Left lung (tissue), 10 donors: ENCODE results near the gene TUBGCP2. TPM values are rescaled to one million over a fixed set of nuclear protein-coding genes. Genes with fewer than 3 reads are reported as not detected.

Source experiments
- ATAC-seq: fragments of 200-7000 bp; cut with Tn5 transposase; one replicate; pipeline ENCODE4 v1.9.1; 2020; ENCODE audit warnings: moderate library complexity
- DNase-seq, 4 donors: peaks; one replicate each; pipeline ENCODE4 v3.0.0-alpha.2; 2013 to 2020
- H3K27ac ChIP-seq, 2 donors: fragments of 200-600 bp; sonication (generic) in 1 of 2; one replicate each; pipeline versions ENCODE4 v1.5.0 to v1.8.0; 2020 to 2021
- H3K27me3 ChIP-seq, 2 donors: fragments of 200-600 bp; sonication (generic) in 1 of 2; one replicate each; pipeline versions ENCODE4 v1.5.0 to v1.8.0; 2020 to 2021
- H3K36me3 ChIP-seq, 2 donors: fragments of 200-600 bp; sonication (generic) in 1 of 2; one replicate each; pipeline versions ENCODE4 v1.5.0 to v1.8.0; 2020 to 2021
- H3K4me1 ChIP-seq, 2 donors: fragments of 200-600 bp; one replicate each; pipeline ENCODE4 v1.8.0; 2021
- H3K4me3 ChIP-seq, 2 donors: fragments of 200-600 bp; sonication (generic) in 1 of 2; one replicate each; pipeline versions ENCODE4 v1.5.0 to v1.8.0; 2020 to 2021; ENCODE audit warnings: mild to moderate bottlenecking in 1 of 2
- H3K9me3 ChIP-seq, 2 donors: fragments of 200-600 bp; sonication (generic) in 1 of 2; one replicate each; pipeline versions ENCODE4 v1.5.0 to v1.8.0; 2020 to 2021
- CTCF ChIP-seq, 2 donors: fragments of 200-600 bp; sonication (generic) in 1 of 2; IDR thresholded peaks; one replicate each; pipeline versions ENCODE4 v1.5.0 to v1.8.0; 2021; ENCODE audit warnings: antibody characterized with exemption in 2 of 2
- intact Hi-C, 2 donors: fragments of 100-400 bp; cut with DNase I; formaldehyde crosslinking; loops; one replicate each; pipeline versions ENCODE4 v1.11.2 to v1.14.2; 2022
- polyA plus RNA-seq, 6 donors: library from polyadenylated mRNA; unstranded; fragments of 120-200 nt; gene quantifications; one replicate each; pipeline ENCODE4 v1.2.1, GENCODE V29; 2013; ENCODE audit not compliant: insufficient read length in 6 of 6
- total RNA-seq, 2 donors: library from RNA; stranded (reverse); fragmentation: NEBNext Ultra II Directional; extraction: Animal tissue kit (Norgen Biotek cat#: 25700); gene quantifications; one replicate each; pipeline ENCODE4 v1.2.1, GENCODE V29; 2021
- donor health status: DM: no; HTN: yes; CAD: no.
- donor health status: DM: no; HTN: no; CAD: no.

The TUBGCP2 gene
- total and polyA plus RNA-seq, 8 donors = 44.2 to 62.3 (median 52.1) TPM

DNA sequence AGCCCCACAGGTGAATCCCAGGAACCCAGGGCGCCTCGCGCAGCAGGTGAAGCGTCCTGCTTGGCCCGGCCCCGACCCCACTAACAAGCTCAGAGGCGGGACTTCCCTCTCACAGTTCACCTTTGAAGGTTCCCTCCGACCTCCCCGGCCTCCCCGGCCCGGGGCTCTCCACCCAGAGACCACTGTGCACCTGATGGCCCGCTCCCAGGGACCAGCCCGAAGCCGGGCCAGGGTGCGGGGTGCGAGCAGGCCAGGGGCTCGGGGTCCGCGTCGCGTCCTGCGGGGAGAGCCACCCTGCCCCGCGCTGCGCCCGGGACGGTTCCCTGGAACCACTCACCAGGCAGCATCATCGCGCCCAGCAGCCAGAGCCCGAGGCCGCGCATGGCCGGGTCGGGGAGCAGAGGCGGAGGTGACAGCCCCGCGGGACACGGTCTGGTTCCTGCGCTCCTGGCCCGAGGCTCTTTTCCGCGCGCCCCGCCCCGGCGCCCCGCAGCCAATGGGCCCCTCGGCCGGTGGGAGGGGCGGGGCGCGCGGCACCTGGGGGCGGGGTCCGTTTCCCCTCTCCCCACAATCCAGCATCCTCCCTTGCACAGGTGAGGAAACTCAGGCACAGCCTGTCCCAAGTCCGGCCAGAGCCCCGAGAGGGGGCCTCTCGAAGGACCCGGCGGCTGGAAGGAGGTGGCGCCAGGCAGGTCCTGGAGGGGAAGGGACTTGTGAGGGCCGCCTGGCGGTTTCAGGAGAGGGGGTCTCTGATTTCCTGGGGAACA lies 32.1 kb downstream of the TUBGCP2 start, which contains the start of gene ADAM8:
Gene ADAM8, minus strand, starts transcription at position 434 of the 767 bp plus-strand sequence. Its CDS starts 51 bp downstream, at position 383.
- Histone ChIP-seq H3K4me1 (peaks cover 5 to 63% of the 10 kb centered on the region in 2 donors), H3K36me3 (peaks cover 0 to 57% of the 10 kb centered on the region in 2 donors), H3K27me3 (peaks cover 11 to 45% of the 10 kb centered on the region in 2 donors), H3K9me3 (no peaks in the 10 kb centered on the region), H3K27ac (peak within 1 kb of the TSS; percentile 19 to 96), H3K4me3 (peak within 1 kb of the TSS in 1 of 2 donors; percentile 59)
- no peak for TF ChIP-seq CTCF (IDR thresholded peaks at IDR 0.05)
- intact Hi-C loops = no loop called here
- peak; percentile 52 for ATAC-seq
- peak in 1 of 4 donors; percentile 93 for DNase-seq

- Histone ChIP-seq H3K27ac (peak overlapping the region in 1 of 2 donors; percentile 96), H3K9me3 (no peaks in the 10 kb centered on the region), H3K27me3 (peaks cover 11 to 45% of the 10 kb centered on the region in 2 donors), H3K36me3 (peaks cover 0 to 57% of the 10 kb centered on the region in 2 donors), H3K4me3 (peak overlapping the region in 1 of 2 donors; percentile 59), H3K4me1 (peaks cover 5 to 63% of the 10 kb centered on the region in 2 donors)
- TF ChIP-seq CTCF (IDR thresholded peaks at IDR 0.05) = no peak
- ATAC-seq (no peak), DNase-seq (no peak)
- intact Hi-C loops = no loop called here
Measured at GRCh38 chr10:133276100-133276434, 32.6 kb downstream of the TUBGCP2 start.

DNA sequence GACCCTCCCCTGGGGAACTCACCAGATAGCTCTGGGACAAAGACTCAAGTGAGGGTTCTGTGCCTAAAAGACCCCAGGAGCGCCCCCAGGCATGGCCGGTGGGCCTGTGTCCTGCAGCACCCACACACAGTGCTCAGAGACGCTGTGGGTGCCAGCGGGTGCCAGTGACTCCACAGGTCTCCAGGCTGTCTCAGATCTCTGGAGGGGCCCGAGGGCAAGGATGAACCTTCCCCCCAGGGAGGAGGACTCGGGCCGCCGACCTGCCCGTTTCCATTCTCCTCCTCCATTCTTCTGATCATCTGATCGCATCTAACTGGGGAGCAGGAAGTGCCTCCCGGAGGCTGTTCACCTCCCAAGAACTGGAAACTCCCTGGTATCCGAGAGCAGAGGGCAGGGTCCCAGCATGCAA lies 33.0 kb downstream of the TUBGCP2 start:
- Histone ChIP-seq H3K27me3 (peaks cover 11 to 45% of the 10 kb centered on the region in 2 donors), H3K27ac (peak overlapping the region in 1 of 2 donors; percentile 96), H3K4me1 (peaks cover 5 to 63% of the 10 kb centered on the region in 2 donors), H3K4me3 (peak overlapping the region in 1 of 2 donors; percentile 59), H3K9me3 (no peaks in the 10 kb centered on the region), H3K36me3 (peaks cover 0 to 60% of the 10 kb centered on the region in 2 donors)
- DNase-seq (no peak), ATAC-seq (no peak)
- intact Hi-C loops = no loop called here
- TF ChIP-seq CTCF (IDR thresholded peaks at IDR 0.05) = peak in 1 of 2 donors; percentile 30

- Histone ChIP-seq H3K27me3 (peaks cover 11 to 45% of the 10 kb centered on the region in 2 donors), H3K4me3 (peak overlapping the region in 1 of 2 donors; percentile 59), H3K9me3 (no peaks in the 10 kb centered on the region), H3K4me1 (peaks cover 5 to 57% of the 10 kb centered on the region in 2 donors), H3K27ac (peak overlapping the region; percentile 33 to 96), H3K36me3 (peaks cover 0 to 60% of the 10 kb centered on the region in 2 donors)
- intact Hi-C loops = no loop called here
- no peak for TF ChIP-seq CTCF (IDR thresholded peaks at IDR 0.05)
- peak in 3 of 4 donors; percentile 43 to 81 (median 65) for DNase-seq
- ATAC-seq = peak; percentile 42
Measured at GRCh38 chr10:133274751-133275683, 33.7 kb downstream of the TUBGCP2 start.
